Neuronal stem cell (in vitro differentiated cells): ENCODE measurements around the gene SAPCD1.

Experiments used
- DNase-seq: peaks from one replicate; pipeline ENCODE4 v3.0.0-alpha.2; 2013; ENCODE audit warnings: low spot score
- H2AFZ ChIP-seq: one replicate; pipeline ENCODE4 v1.6.1; 2013; ENCODE audit warnings: mild to moderate bottlenecking, low read length, inconsistent platforms
- H2AK5ac ChIP-seq: 2 replicates; pipeline ENCODE4 v1.6.1; 2013; ENCODE audit warnings: low read depth, mild to moderate bottlenecking, inconsistent platforms, low read length, moderate library complexity, mixed read lengths
- H2BK120ac ChIP-seq: 2 replicates; pipeline ENCODE4 v1.6.1; 2013; ENCODE audit warnings: low read depth, mild to moderate bottlenecking, inconsistent platforms, low read length, moderate library complexity, mixed read lengths
- H2BK12ac ChIP-seq: one replicate; pipeline ENCODE4 v1.6.1; 2013; ENCODE audit warnings: low read length, inconsistent platforms
- H2BK15ac ChIP-seq: 2 replicates; pipeline ENCODE4 v1.6.1; 2013; ENCODE audit warnings: mild to moderate bottlenecking, low read length, inconsistent platforms, mixed read lengths
- H2BK5ac ChIP-seq: one replicate; pipeline ENCODE4 v1.6.1; 2013; ENCODE audit warnings: inconsistent platforms, mild to moderate bottlenecking, low read length, moderate library complexity
- H3K14ac ChIP-seq: one replicate; pipeline ENCODE4 v1.6.1; 2013; ENCODE audit warnings: low read length, inconsistent platforms
- H3K18ac ChIP-seq: 2 replicates; pipeline ENCODE4 v1.6.1; 2013; ENCODE audit warnings: low read length, inconsistent platforms
- H3K23ac ChIP-seq: 2 replicates; pipeline ENCODE4 v1.6.1; 2013; ENCODE audit warnings: low read depth, mild to moderate bottlenecking, mixed read lengths, low read length, inconsistent platforms; ENCODE audit not compliant: poor library complexity
- H3K27ac ChIP-seq: replicated peaks from 3 replicates; pipeline ENCODE4 v1.5.1; 2013; ENCODE audit warnings: low read length, inconsistent platforms
- H3K27me3 ChIP-seq, 3 experiments: 2 replicates each; pipeline ENCODE4 v1.6.1; 2013; ENCODE audit warnings: low read length in 3 of 3, mild to moderate bottlenecking in 2 of 3, inconsistent platforms in 1 of 3, low read depth in 1 of 3, mixed read lengths in 1 of 3, moderate library complexity in 1 of 3; ENCODE audit not compliant: control insufficient read depth in 3 of 3, insufficient read depth in 3 of 3
- H3K36me3 ChIP-seq, 2 donors: replicated peaks in 1 of 2; 2 replicates each; pipeline ENCODE4 v1.6.1; 2013; ENCODE audit warnings: low read length in 2 of 2; ENCODE audit not compliant: control insufficient read depth in 2 of 2, insufficient read depth in 2 of 2
- H3K4ac ChIP-seq: 2 replicates; pipeline ENCODE4 v1.6.1; 2013; ENCODE audit warnings: inconsistent platforms, mild to moderate bottlenecking, low read length, moderate library complexity
- H3K4me1 ChIP-seq, 2 donors: 1 replicate in 1 of 2; 2 replicates in 1 of 2; pipeline ENCODE4 v1.6.1; 2013; ENCODE audit warnings: low read length in 2 of 2, low read depth in 1 of 2; ENCODE audit not compliant: control insufficient read depth in 2 of 2, insufficient read depth in 1 of 2
- H3K4me2 ChIP-seq: one replicate; pipeline ENCODE4 v1.6.1; 2013; ENCODE audit warnings: mild to moderate bottlenecking, low read length, inconsistent platforms; ENCODE audit not compliant: insufficient read depth, poor library complexity, severe bottlenecking
- H3K4me3 ChIP-seq, 2 donors: 2 replicates each; pipeline ENCODE4 v1.5.1; 2013; ENCODE audit warnings: low read length in 2 of 2, mild to moderate bottlenecking in 2 of 2, inconsistent platforms in 1 of 2, moderate library complexity in 1 of 2
- H3K79me1 ChIP-seq: one replicate; pipeline ENCODE4 v1.6.1; 2013; ENCODE audit warnings: low read depth, mild to moderate bottlenecking, inconsistent platforms, low read length, moderate library complexity
- H3K9ac ChIP-seq: one replicate; pipeline ENCODE4 v1.6.1; 2013; ENCODE audit warnings: mild to moderate bottlenecking, low read depth, low read length, inconsistent platforms; ENCODE audit not compliant: poor library complexity
- H3K9me3 ChIP-seq, 2 donors: replicated peaks in 1 of 2; 2 replicates each; pipeline versions ENCODE3 to v1.6.1; 2013; ENCODE audit warnings: low read length in 2 of 2, mild to moderate bottlenecking in 2 of 2, inconsistent platforms in 1 of 2, low read depth in 1 of 2, mixed read lengths in 1 of 2, moderate library complexity in 1 of 2; ENCODE audit not compliant: control insufficient read depth in 2 of 2, insufficient read depth in 1 of 2
- H4K8ac ChIP-seq: one replicate; pipeline ENCODE4 v1.6.1; 2013; ENCODE audit warnings: low read depth, mild to moderate bottlenecking, inconsistent platforms, low read length, moderate library complexity
- H4K91ac ChIP-seq: one replicate; pipeline ENCODE4 v1.6.1; 2013; ENCODE audit warnings: low read length, low read depth, mild to moderate bottlenecking, inconsistent platforms; ENCODE audit not compliant: poor library complexity
- WGBS, 2 donors: extraction: QIAGEN DNeasy Blood & Tissue Kit; methylation state at CpG; one replicate each; pipeline ENCODE4 v1.1.7; 2013; ENCODE audit warnings: missing lambda C conversion rate in 2 of 2, mixed read lengths in 1 of 2; ENCODE audit not compliant: insufficient read length in 2 of 2, insufficient replicate concordance in 1 of 2; ENCODE audit errors: extremely low coverage in 2 of 2; 5-methylcytosine and 5-hydroxymethylcytosine counted together

The SAPCD1 gene

DNA sequence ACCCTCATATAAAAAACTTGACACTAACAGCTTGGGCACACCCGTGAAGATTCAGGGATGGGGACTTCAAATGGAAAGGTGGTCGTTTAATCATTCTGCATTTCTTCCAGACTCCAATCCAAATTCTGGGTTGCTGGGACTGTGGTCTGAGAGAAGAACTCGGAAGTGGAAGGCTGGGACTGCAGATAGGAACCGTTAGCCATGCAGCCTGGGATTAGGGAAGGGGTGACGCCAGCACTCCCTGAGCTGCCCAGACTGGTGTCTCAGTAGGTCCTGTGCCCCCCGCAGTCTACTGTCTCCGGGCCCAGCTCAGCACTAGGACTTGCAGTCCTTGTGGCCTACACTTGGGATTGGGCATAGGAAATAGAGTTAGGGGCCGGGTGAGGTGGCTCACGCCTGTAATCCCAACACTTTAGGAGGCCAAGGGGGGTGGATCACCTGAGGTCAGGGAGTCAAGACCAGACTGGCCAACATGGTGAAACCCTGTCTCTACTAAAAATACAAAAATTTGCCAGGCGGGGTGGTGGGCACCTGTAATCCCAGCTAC, 25.6 kb upstream of the SAPCD1 start:
- Histone ChIP-seq H3K4ac (peak overlapping the region; percentile 5), H4K8ac (no peak overlapping the region), H4K91ac (peak overlapping the region; percentile 97), H3K4me1 (peaks cover 30 to 36% of the 10 kb centered on the region in 2 donors), H3K9ac (no peak overlapping the region), H2BK12ac (peak overlapping the region; percentile 91), H2BK15ac (peak overlapping the region; percentile 76), H3K18ac (peak overlapping the region; percentile 95), H2AFZ (peak overlapping the region; percentile 78), H3K27ac (peak overlapping the region; percentile 88), H3K4me2 (peak overlapping the region; percentile 42), H3K23ac (no peak overlapping the region), H3K27me3 (no peaks in the 10 kb centered on the region), H3K9me3 (no peaks in the 10 kb centered on the region), H3K79me1 (peaks cover 10% of the 10 kb centered on the region), H3K36me3 (peaks cover 21 to 42% of the 10 kb centered on the region in 2 donors), H3K14ac (peak overlapping the region; percentile 39), H2BK120ac (peak overlapping the region; percentile 98), H2AK5ac (peak overlapping the region; percentile 90), H3K4me3 (peak overlapping the region; percentile 67 to 90), H2BK5ac (peak overlapping the region; percentile 85)
- peak; percentile 18 for DNase-seq
- no CpG with 5 or more reads among the region's 10 CpGs for WGBS, 2 donors

DNA sequence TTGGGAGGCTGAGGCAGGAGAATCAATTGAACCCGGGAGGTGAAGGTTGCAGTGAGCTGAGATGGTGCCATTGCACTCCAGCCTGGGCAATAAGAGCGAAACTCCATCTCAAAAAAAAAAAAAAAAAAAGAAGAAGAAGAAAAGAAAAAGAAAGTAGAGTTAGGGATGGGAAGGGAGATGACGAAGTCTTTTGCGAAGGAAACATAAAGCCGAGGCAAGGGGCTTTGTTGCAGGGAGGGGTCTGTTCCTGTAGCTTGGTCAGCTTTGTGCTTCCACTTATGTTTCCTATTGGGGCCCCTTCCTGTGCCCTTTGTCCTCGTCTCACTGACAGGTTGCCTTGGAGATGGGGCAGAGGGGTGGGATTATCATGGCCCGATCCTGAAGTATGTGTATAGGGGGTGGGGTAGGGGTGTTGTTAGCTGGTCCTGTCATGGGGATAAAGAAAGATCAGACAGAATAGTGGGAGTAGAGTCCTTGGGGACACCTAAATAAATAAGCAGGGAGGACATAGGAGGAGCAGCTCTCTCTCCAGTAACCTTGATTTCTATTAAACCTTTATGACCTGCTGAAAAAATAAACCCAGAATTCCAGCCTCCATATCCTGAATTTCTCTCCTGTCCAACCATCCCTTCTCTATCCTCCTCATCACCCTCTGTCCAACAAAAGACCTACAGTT, 25.0 kb upstream of the SAPCD1 start:
- Histone ChIP-seq H4K8ac (no peak overlapping the region), H3K27ac (peak overlapping the region; percentile 88), H2AFZ (no peak overlapping the region), H2BK15ac (no peak overlapping the region), H2BK12ac (no peak overlapping the region), H2BK5ac (peak overlapping the region; percentile 85), H2AK5ac (no peak overlapping the region), H2BK120ac (peak overlapping the region; percentile 12), H3K23ac (no peak overlapping the region), H3K79me1 (peaks cover 10% of the 10 kb centered on the region), H3K4me3 (peak overlapping the region in 1 of 2 donors; percentile 67), H3K36me3 (peaks cover 20 to 42% of the 10 kb centered on the region in 2 donors), H3K9me3 (no peaks in the 10 kb centered on the region), H3K18ac (no peak overlapping the region), H4K91ac (no peak overlapping the region), H3K4ac (no peak overlapping the region), H3K9ac (no peak overlapping the region), H3K14ac (no peak overlapping the region), H3K4me1 (peaks cover 30 to 36% of the 10 kb centered on the region in 2 donors), H3K4me2 (peak overlapping the region; percentile 12), H3K27me3 (no peaks in the 10 kb centered on the region)
- peak; percentile 65 for DNase-seq
- no CpG with 5 or more reads among the region's 7 CpGs for WGBS, 2 donors

DNA sequence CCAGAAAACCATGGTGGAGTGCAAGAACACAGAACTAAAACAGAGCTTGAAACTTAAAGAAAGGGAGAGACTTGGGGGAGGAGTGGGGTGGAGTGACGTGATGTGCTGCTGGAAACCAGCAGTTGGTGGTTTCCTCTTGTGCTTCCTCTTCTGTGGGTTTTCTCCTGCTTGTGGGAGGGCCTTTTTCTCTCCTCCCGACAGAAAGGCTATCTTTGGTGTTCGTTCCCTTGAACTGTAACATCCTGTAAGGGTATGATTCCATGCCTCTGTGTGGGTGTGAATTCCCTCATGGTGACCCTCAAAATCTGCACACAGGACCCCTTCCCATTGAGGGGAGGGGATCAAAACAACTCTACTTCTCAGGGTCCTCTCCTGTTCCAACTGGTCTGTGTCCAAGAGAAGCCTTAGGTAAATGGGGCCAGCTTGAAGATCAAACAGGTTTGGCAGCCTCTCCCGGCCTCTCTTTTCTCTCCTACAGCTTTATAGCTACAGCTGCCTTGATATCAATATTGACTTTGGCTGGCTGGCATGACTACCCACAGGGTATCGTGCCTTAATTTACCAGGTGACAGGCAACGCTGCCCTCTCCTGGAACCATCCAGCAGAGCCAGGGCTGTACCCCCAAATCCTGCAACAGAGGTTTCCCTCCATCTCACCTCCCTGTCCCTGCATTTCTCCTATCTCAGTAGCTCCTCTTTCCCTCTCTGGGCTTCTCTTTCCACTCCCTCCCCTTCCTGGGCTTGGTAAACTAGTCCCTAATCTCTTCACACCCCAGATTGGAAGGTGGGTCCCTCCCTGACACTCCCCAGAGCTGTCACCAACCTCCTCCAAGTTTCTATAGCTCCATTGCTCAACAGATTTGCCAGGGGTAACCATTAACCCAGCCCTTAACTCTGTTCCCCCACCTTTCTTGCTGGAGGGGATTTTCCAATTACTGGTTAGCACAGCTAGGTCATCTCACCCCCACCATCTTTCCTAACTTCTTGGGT, 24.2 kb upstream of the SAPCD1 start:
- H3K27ac ChIP-seq: peak overlapping the region; percentile 88
- DNase-seq: peak; percentile 27
- H3K4me1 ChIP-seq: peaks cover 30 to 36% of the 10 kb centered on the region in 2 donors

More for the DNA sequence above, 24.2 kb upstream of the SAPCD1 start:
- H3K14ac ChIP-seq: no peak overlapping the region
- peak overlapping the region; percentile 70 for H2BK15ac ChIP-seq
- peak overlapping the region; percentile 76 for H2AK5ac ChIP-seq
- H4K8ac ChIP-seq: peak overlapping the region; percentile 58
- H3K4me2 ChIP-seq: peak overlapping the region; percentile 12
- peaks cover 17 to 44% of the 10 kb centered on the region in 2 donors for H3K36me3 ChIP-seq
- H3K9me3 ChIP-seq: no peaks in the 10 kb centered on the region
- no peak overlapping the region for H3K23ac ChIP-seq
- no peak overlapping the region for H2BK12ac ChIP-seq
- H3K18ac ChIP-seq: peak overlapping the region; percentile 67
- H3K27me3 ChIP-seq: no peaks in the 10 kb centered on the region
- no CpG with 5 or more reads among the region's 6 CpGs for WGBS, 2 donors
- peak overlapping the region; percentile 63 for H2BK120ac ChIP-seq
- peak overlapping the region; percentile 43 for H3K4ac ChIP-seq
- H4K91ac ChIP-seq: no peak overlapping the region
- peaks cover 10% of the 10 kb centered on the region for H3K79me1 ChIP-seq
- peak overlapping the region; percentile 69 for H2BK5ac ChIP-seq
- H3K9ac ChIP-seq: no peak overlapping the region
- no peak overlapping the region for H2AFZ ChIP-seq
- peak overlapping the region in 1 of 2 donors; percentile 67 for H3K4me3 ChIP-seq
